Heart left ventricle (tissue), 13 donors: ENCODE data around the gene TBCE.

Experiments
- CTCF ChIP-seq, 12 donors: fragments of 200-600 bp; sonication (generic) in 4 of 12; IDR thresholded peaks; one replicate each; pipeline versions ENCODE4 v1.5.0 to v1.8.0; 2018 to 2022; ENCODE audit warnings: antibody characterized with exemption in 12 of 12, mild to moderate bottlenecking in 5 of 12
- POLR2A ChIP-seq, 2 donors: fragments of 450-650 bp; IDR thresholded peaks; one replicate each; pipeline ENCODE4 v1.6.1; 2017; ENCODE audit warnings: antibody characterized with exemption in 2 of 2, mild to moderate bottlenecking in 2 of 2, moderate library complexity in 2 of 2
- donor health status: ischemic (EF 13 %, LVEDD 7.1; RV severe dilation, severe dysfunction).
- donor health status: DM: no; HTN: yes; CAD: no.
- donor health status: DM: no; HTN: no; CAD: no.
- donor health status: ischemic (EF 25% LVEDD 6.9; RV normal size, moderate dysfunction).
- donor health status: ischemic (EF 25% LVEDD 5.7; RV mildly dilated, moderate dysfunction).
- donor health status: ischemic (EF 35%, LVEDD 5.7; RV mildly dilated, moderate dysfunction).
- donor health status: nonischemic (EF 11% LVEDD 7.7; RV severe dilation, severe dysfunction).
- donor health status: DM: yes; HTN: yes; CAD: no.
- donor health status: PGD.
- donor health status: ischemic (EF 29% LVEDD 5.4; RV normal size, mild dysfunction).
- donor health status: nonischemic (EF 23%, LVEDD 6.1; RV moderate dilation, normal function).

- TF ChIP-seq POLR2A (IDR thresholded peaks at IDR 0.05) (no peak), CTCF (IDR thresholded peaks at IDR 0.05) (no peak)
Measured at GRCh38 chr1:235366286-235366685, 941 bp upstream of the TBCE start.
